ENCODE results near the gene GNL2. TPM values are rescaled to one million over a fixed set of nuclear protein-coding genes. Genes with fewer than 3 reads are reported as not detected.

The GNL2 gene
- total RNA-seq, 1 donor from 2014 or later: 64.5 TPM

DNA sequence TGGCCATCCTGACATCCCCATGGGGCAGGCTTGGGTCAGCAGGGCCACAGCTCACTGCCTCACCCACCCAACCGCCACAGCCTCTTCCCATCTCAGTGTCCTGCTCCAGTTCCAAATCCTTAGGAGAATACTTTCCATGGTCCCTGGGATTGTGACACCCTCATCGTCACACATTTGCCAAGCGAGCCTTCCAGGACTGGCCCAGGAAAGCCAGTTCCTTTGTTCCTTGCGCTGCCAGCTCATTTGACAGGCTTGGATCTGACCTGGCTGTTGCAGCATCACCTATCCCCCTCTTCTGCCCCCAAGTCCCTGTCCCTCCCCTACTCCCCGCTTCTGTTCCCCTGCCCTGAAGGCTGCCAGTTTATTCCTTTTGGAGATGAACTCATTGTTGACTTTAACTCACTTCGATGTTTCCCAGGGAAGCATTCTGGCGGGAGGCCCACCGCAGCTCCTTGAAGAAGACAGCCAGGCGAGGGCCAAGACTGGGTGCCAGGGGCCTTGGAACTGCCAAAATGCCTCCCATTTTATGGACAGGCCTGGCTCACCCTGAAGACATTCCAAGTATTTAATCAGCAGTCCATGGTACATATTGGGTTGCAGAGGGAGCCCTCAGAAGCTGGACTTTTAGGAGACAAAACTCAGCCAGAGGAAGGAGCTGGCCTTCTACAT lies 10.2 kb upstream of the GNL2 start:
- Histone ChIP-seq H3K4me3 (ENCODE audit: low read depth, low read length) (no peak overlapping the region), H3K36me3 (ENCODE audit: control insufficient read depth, insufficient read depth, low read length) (no peaks in the 10 kb centered on the region), H3K27me3 (ENCODE audit: control insufficient read depth, insufficient read depth, low read length) (peaks cover 4% of the 10 kb centered on the region)
- DNase-seq (ENCODE audit: low read depth) (no peak), FAIRE-seq (no peak)
- TF ChIP-seq, protein P1, sequence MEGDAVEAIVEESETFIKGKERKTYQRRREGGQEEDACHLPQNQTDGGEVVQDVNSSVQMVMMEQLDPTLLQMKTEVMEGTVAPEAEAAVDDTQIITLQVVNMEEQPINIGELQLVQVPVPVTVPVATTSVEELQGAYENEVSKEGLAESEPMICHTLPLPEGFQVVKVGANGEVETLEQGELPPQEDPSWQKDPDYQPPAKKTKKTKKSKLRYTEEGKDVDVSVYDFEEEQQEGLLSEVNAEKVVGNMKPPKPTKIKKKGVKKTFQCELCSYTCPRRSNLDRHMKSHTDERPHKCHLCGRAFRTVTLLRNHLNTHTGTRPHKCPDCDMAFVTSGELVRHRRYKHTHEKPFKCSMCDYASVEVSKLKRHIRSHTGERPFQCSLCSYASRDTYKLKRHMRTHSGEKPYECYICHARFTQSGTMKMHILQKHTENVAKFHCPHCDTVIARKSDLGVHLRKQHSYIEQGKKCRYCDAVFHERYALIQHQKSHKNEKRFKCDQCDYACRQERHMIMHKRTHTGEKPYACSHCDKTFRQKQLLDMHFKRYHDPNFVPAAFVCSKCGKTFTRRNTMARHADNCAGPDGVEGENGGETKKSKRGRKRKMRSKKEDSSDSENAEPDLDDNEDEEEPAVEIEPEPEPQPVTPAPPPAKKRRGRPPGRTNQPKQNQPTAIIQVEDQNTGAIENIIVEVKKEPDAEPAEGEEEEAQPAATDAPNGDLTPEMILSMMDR (IDR thresholded peaks at IDR 0.05; ENCODE audit: insufficient read depth, low read length, severe bottlenecking): no peak

DNA sequence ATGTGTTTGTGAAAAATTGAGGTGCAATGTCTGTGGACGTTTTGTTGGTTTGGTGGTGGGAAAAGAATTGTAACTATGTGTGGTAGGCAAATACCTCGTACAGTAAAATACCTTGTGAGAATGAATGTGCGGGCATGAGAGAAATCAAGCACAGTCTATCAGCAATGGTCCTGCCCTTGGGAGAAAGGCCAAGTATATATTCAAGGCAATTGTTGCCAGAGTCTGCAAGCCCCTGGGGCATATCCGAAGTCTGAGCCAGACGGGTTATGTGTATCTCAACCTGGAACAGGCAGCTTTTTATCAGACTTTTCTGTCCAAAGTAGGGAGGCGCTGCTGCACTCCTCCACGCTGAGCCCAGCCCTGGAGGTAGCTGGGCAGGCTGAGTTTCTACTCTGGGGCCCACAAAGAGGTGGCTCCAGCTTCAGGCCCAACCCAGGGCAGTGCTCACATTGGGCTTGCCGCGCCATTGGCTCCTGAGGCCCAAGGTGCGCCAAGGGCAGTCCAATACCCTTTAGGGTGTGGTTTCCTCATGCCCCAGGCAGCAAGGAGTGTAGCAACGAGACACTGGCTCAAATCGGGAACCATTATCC lies 9.4 kb upstream of the GNL2 start:
- FAIRE-seq (no peak), DNase-seq (ENCODE audit: low read depth) (no peak)
- TF ChIP-seq, protein P1 (IDR thresholded peaks at IDR 0.05; ENCODE audit: insufficient read depth, low read length, severe bottlenecking): no peak
- H3K27me3 ChIP-seq (ENCODE audit: control insufficient read depth, insufficient read depth, low read length): peaks cover 4% of the 10 kb centered on the region
- H3K4me3 ChIP-seq (ENCODE audit: low read depth, low read length): no peak overlapping the region
- no peaks in the 10 kb centered on the region for H3K36me3 ChIP-seq (ENCODE audit: control insufficient read depth, insufficient read depth, low read length)

GRCh38 chr1:37602750-37603694 lies 7.3 kb upstream of the GNL2 start:
- DNase-seq (ENCODE audit: low read depth) (peak; percentile 27), FAIRE-seq (peak; percentile 40)
- Histone ChIP-seq H3K27me3 (ENCODE audit: control insufficient read depth, insufficient read depth, low read length) (no peaks in the 10 kb centered on the region), H3K36me3 (ENCODE audit: control insufficient read depth, insufficient read depth, low read length) (no peaks in the 10 kb centered on the region), H3K4me3 (ENCODE audit: low read depth, low read length) (no peak overlapping the region)
- TF ChIP-seq, protein P1 (IDR thresholded peaks at IDR 0.05; ENCODE audit: insufficient read depth, low read length, severe bottlenecking): peak; percentile 76

DNA sequence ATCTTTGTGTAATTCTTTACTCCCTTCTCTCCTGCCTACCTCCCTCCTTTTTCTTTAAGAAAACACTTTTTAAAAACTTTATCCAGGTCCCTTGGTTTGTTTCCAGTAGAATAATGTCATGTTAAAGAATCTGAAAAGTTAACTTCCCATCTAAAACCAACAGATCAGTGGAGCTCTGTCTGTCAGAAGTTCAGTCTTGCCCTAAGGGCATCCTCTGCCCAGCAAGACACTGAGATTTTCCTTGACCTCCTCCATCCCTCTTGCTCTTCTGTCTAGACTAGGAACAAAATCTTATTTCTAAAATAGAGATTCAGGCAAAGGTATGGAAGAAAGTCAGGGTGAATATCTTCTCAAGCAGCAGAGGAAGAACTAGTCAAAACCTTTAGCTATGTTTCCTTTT lies 5.7 kb upstream of the GNL2 start:
- TF ChIP-seq, protein P1 (IDR thresholded peaks at IDR 0.05; ENCODE audit: insufficient read depth, low read length, severe bottlenecking): no peak
- Histone ChIP-seq H3K36me3 (ENCODE audit: control insufficient read depth, insufficient read depth, low read length) (no peaks in the 10 kb centered on the region), H3K27me3 (ENCODE audit: control insufficient read depth, insufficient read depth, low read length) (no peaks in the 10 kb centered on the region), H3K4me3 (ENCODE audit: low read depth, low read length) (no peak overlapping the region)
- DNase-seq (ENCODE audit: low read depth) (no peak), FAIRE-seq (no peak)

GRCh38 chr1:37599940-37600339 lies 4.2 kb upstream of the GNL2 start:
- Histone ChIP-seq H3K27me3 (ENCODE audit: control insufficient read depth, insufficient read depth, low read length) (no peaks in the 10 kb centered on the region), H3K36me3 (ENCODE audit: control insufficient read depth, insufficient read depth, low read length) (no peaks in the 10 kb centered on the region), H3K4me3 (ENCODE audit: low read depth, low read length) (no peak overlapping the region)
- TF ChIP-seq, protein P1 (IDR thresholded peaks at IDR 0.05; ENCODE audit: insufficient read depth, low read length, severe bottlenecking): no peak
- DNase-seq (ENCODE audit: low read depth): no peak
- FAIRE-seq: no peak

Measured in bronchial epithelial cell (primary cell).